GM12878 (cell line): ENCODE measurements around the gene GPBP1. TPM values are rescaled to one million over a fixed set of nuclear protein-coding genes. Genes with fewer than 3 reads are reported as not detected.

Source experiments
- ATAC-seq: fragments of 200-7000 bp; cut with Tn5 transposase; 3 replicates; pipeline ENCODE4 v1.9.1; 2020; ENCODE audit warnings: mild to moderate bottlenecking, moderate library complexity
- BruUV-seq: library from RNA; stranded (reverse); fragments of 400-500 nt; replicated peaks from 2 replicates; lab custom pipeline; 2021; lab: Mats Ljungman, UMichigan
- CTCF ChIA-PET: fragments of 300-600 bp; sonication (Branson Sonifier 250); formaldehyde crosslinking; extraction: SDS; loops from one replicate; lab custom pipeline; 2021; ENCODE audit warnings: inconsistent platforms; lab: Yijun Ruan, JAX
- POLR2A ChIA-PET: fragments of 350-600 bp; formaldehyde crosslinking; extraction: SDS; loops from one replicate; lab custom pipeline; 2021; ENCODE audit warnings: inconsistent platforms; lab: Charles Lee
- RAD21 ChIA-PET: fragments of 300-600 bp; sonication (Branson Sonifier 250); formaldehyde crosslinking; loops from one replicate; lab custom pipeline; 2023; ENCODE audit warnings: antibody characterized with exemption; ENCODE audit not compliant: unreplicated experiment; lab: Charles Lee
- SMC1A ChIA-PET: fragments of 300-600 bp; sonication (Branson Sonifier 250); formaldehyde crosslinking; loops from one replicate; lab custom pipeline; 2023; ENCODE audit not compliant: unreplicated experiment, uncharacterized antibody; lab: Charles Lee
- DNase-seq: peaks from one replicate; pipeline ENCODE4 v3.0.0-alpha.2; 2011; ENCODE audit warnings: low read depth, low spot score
- FAIRE-seq: peaks from 3 replicates; lab custom pipeline; 2011; peaks lifted over from hg19 to GRCh38; lab: Jason Lieb, UNC
- H2AFZ ChIP-seq: 2 replicates; pipeline ENCODE4 v1.6.0; 2011; ENCODE audit warnings: low read depth, low read length, control low read depth; ENCODE audit not compliant: control insufficient read depth
- H3K27ac ChIP-seq: 2 replicates; pipeline ENCODE4 v1.5.1; 2011; ENCODE audit warnings: control low read depth; ENCODE audit not compliant: control insufficient read depth, insufficient read depth
- H3K27me3 ChIP-seq, 2 experiments: replicated peaks in 1 of 2; 2 replicates each; pipeline versions ENCODE4 v1.6.0 to v1.6.1; 2011; ENCODE audit warnings: low read length in 1 of 2; ENCODE audit not compliant: control insufficient read depth in 2 of 2, insufficient read depth in 2 of 2
- H3K36me3 ChIP-seq, 2 experiments: 2 replicates each; pipeline ENCODE4 v1.5.1; 2011; ENCODE audit warnings: low read length in 1 of 2; ENCODE audit not compliant: control insufficient read depth in 2 of 2, insufficient read depth in 2 of 2
- H3K4me1 ChIP-seq: 2 replicates; pipeline ENCODE4 v1.6.1; 2011; ENCODE audit warnings: mild to moderate bottlenecking, low read length, moderate library complexity, mixed read lengths; ENCODE audit not compliant: control insufficient read depth, insufficient read depth
- H3K4me2 ChIP-seq: 2 replicates; pipeline ENCODE4 v1.6.0; 2011; ENCODE audit warnings: control low read depth; ENCODE audit not compliant: control insufficient read depth, insufficient read depth
- H3K4me3 ChIP-seq: fragments of 200-600 bp; sonication (generic); 2 replicates; pipeline ENCODE4 v1.5.1; 2016
- H3K79me2 ChIP-seq: 2 replicates; pipeline ENCODE4 v1.6.0; 2011; ENCODE audit warnings: low read length; ENCODE audit not compliant: control insufficient read depth, insufficient read depth
- H3K9ac ChIP-seq: 2 replicates; pipeline ENCODE4 v1.8.0; 2011; ENCODE audit warnings: low read length, control low read depth, mixed read lengths; ENCODE audit not compliant: control insufficient read depth, insufficient read depth
- H3K9me3 ChIP-seq: replicated peaks from 3 replicates; pipeline ENCODE4 v1.5.1; 2011; ENCODE audit warnings: mild to moderate bottlenecking, low read length; ENCODE audit not compliant: control insufficient read depth, insufficient read depth
- H4K20me1 ChIP-seq: 2 replicates; pipeline ENCODE4 v1.6.0; 2011; ENCODE audit not compliant: control insufficient read depth, insufficient read depth
- CBFB ChIP-seq: IDR thresholded peaks from 2 replicates; pipeline ENCODE4 v1.6.1; 2016; ENCODE audit warnings: antibody characterized with exemption, low read depth
- CHD1 ChIP-seq: IDR thresholded peaks from 2 replicates; pipeline ENCODE4 v1.6.1; 2012; ENCODE audit warnings: low read depth, low read length, improper control_type of control experiment
- ELK1 ChIP-seq: IDR thresholded peaks from 2 replicates; pipeline ENCODE4 v1.6.1; 2012; ENCODE audit warnings: low read depth, low read length, improper control_type of control experiment
- HSF1 ChIP-seq: fragments of 150-350 bp; IDR thresholded peaks from 2 replicates; pipeline ENCODE4 v1.6.1; 2014; ENCODE audit warnings: mild to moderate bottlenecking, low read depth, low read length
- IRF4 ChIP-seq: IDR thresholded peaks from 2 replicates; pipeline ENCODE4 v1.6.1; 2011; ENCODE audit warnings: low read depth, low read length
- NR2C1 ChIP-seq: fragments of 450-650 bp; IDR thresholded peaks from 2 replicates; pipeline ENCODE4 v1.6.1; 2017; ENCODE audit warnings: antibody characterized with exemption, mild to moderate bottlenecking, moderate library complexity
- PKNOX1 ChIP-seq: fragments of 450-650 bp; IDR thresholded peaks from 2 replicates; pipeline ENCODE4 v1.6.1; 2016; ENCODE audit warnings: mild to moderate bottlenecking
- SMC3 ChIP-seq: IDR thresholded peaks from 2 replicates; pipeline ENCODE4 v1.6.1; 2011; ENCODE audit warnings: low read length, improper control_type of control experiment, borderline replicate concordance
- SPI1 ChIP-seq: IDR thresholded peaks from 2 replicates; pipeline ENCODE4 v1.6.1; 2011; ENCODE audit warnings: low read depth, mild to moderate bottlenecking, low read length, moderate library complexity, borderline replicate concordance; ENCODE audit not compliant: insufficient read depth
- SRF ChIP-seq, 2 experiments: IDR thresholded peaks; 2 replicates each; pipeline ENCODE4 v1.6.1; 2011; ENCODE audit warnings: low read depth in 2 of 2, low read length in 2 of 2, mild to moderate bottlenecking in 1 of 2, moderate library complexity in 1 of 2
- ZNF687 ChIP-seq: fragments of 450-650 bp; IDR thresholded peaks from 2 replicates; pipeline ENCODE4 v1.6.1; 2017; ENCODE audit warnings: mild to moderate bottlenecking, moderate library complexity
- WGBS: methylation state at CpG from one replicate; pipeline ENCODE4 v1.1.6; 2016; ENCODE audit warnings: low lambda C conversion rate; ENCODE audit not compliant: insufficient replicate concordance, insufficient coverage; ENCODE audit errors: missing lambda C conversion rate; 5-methylcytosine and 5-hydroxymethylcytosine counted together
- in situ Hi-C: fragments of 300-500 bp; cut with MboI; formaldehyde crosslinking; loops from 9 replicates; pipeline ENCODE4 v1.14.3; 2018; ENCODE audit warnings: mixed read lengths
- intact Hi-C: fragments of 100-400 bp; cut with micrococcal nuclease; formaldehyde crosslinking; loops from one replicate; pipeline ENCODE4 v1.14.2; 2022; ENCODE audit not compliant: unreplicated experiment
- polyA plus RNA-seq, 11 experiments: library from polyadenylated mRNA; depleted of rRNA in 4 of 11; unstranded in 6 of 11; stranded (reverse) in 5 of 11; fragments of >200 nt; fragmentation: Nextera tagmentation in 4 of 11; fragmentation: Illumina TruSeq in 1 of 11; extraction: Ambion mirVana in 4 of 11; extraction: Trizol in 1 of 11; gene quantifications; 1 replicate in 1 of 11; 2 replicates in 10 of 11; pipeline versions ENCODE4 v1.2.1 to v1.2.3, GENCODE V29; 2011 to 2016; ENCODE audit warnings: inconsistent platforms in 2 of 11, missing spikeins in 2 of 11, low read depth in 1 of 11
- total RNA-seq, 4 experiments: library from RNA; depleted of rRNA in 3 of 4; stranded (reverse); fragments of >200 nt in 3 of 4; fragmentation: Illumina TruSeq in 1 of 4; extraction: Trizol in 1 of 4; gene quantifications; 2 replicates each; pipeline versions ENCODE4 v1.2.1 to v1.2.3, GENCODE V29; 2013 to 2021

Gene GPBP1
- total and polyA plus RNA-seq, 10 of the 15 experiments (the other 5 are each of a cell fraction or from before 2014, with no cell fraction given), result 27.0 to 96.2 (median 55.4) TPM

GRCh38 chr5:57173319-57174127 lies at the start of gene GPBP1 (continued):
- no peak for TF ChIP-seq SMC3
- no peak for TF ChIP-seq CHD1
- no peak for TF ChIP-seq NR2C1
- TF ChIP-seq SPI1, result peak; percentile 40; the same call in 1 of the 2 replicates
- TF ChIP-seq HSF1, result peak; percentile 95
- peak; percentile 50 for TF ChIP-seq PKNOX1
- peak; percentile 97 for TF ChIP-seq CBFB

GRCh38 chr5:57128325-57128724 lies 45.5 kb upstream of the GPBP1 start:
- H3K36me3 ChIP-seq, result no peaks in the 10 kb centered on the region
- H3K9me3 ChIP-seq, result no peaks in the 10 kb centered on the region; the same call in 2 of the 3 replicates
- no peak overlapping the region for H3K9ac ChIP-seq
- ATAC-seq, result no peak
- POLR2A ChIA-PET, result interaction anchor here (0.7 kb wide), 1 partner anchor 105 kb away, joined by 4 read pairs; no protein-coding TSS in a partner anchor
- H3K27me3 ChIP-seq, result no peaks in the 10 kb centered on the region
- no peak overlapping the region for H3K4me2 ChIP-seq
- in situ Hi-C loops (no loop called here), intact Hi-C loops (no loop called here)
- no peak overlapping the region for H3K27ac ChIP-seq
- CTCF ChIA-PET, result no interaction called here
- H4K20me1 ChIP-seq, result no peaks in the 10 kb centered on the region
- DNase-seq, result no peak
- no peak for FAIRE-seq
- no peaks in the 10 kb centered on the region for H3K79me2 ChIP-seq
- no peak overlapping the region for H2AFZ ChIP-seq
- SMC1A ChIA-PET, result interaction anchor here (0.6 kb wide), 1 partner anchor 101 kb away, joined by 3 read pairs; no protein-coding TSS in a partner anchor
- BruUV-seq, result no TSS peak
- H3K4me3 ChIP-seq, result no peak overlapping the region
- RAD21 ChIA-PET, result interaction anchor here (1.1 kb wide), 1 partner anchor 10 kb away, joined by 3 read pairs; no protein-coding TSS in a partner anchor
- 75% methylated on average over 3 of the region's 3 CpGs for WGBS
- H3K4me1 ChIP-seq, result no peaks in the 10 kb centered on the region
- TF ChIP-seq SRF (IDR thresholded peaks at IDR 0.05; ENCODE audit: low read depth in 2 of 2, low read length in 2 of 2) (no peak), PKNOX1 (peak; percentile 34), IRF4 (no peak), ZNF687 (no peak), ELK1 (no peak)
